Endothelial cell of umbilical vein (primary cell): ENCODE measurements around the gene KCNG1. TPM values are rescaled to one million over a fixed set of nuclear protein-coding genes. Genes with fewer than 3 reads are reported as not detected.

Experiments used
- BruUV-seq: library from RNA; stranded (reverse); fragments of 400-500 nt; replicated peaks from 2 replicates; lab custom pipeline; 2021; lab: Mats Ljungman, UMichigan
- CTCF ChIA-PET: fragments of 300-600, 350-600 bp; sonication (Branson Sonifier 250); formaldehyde crosslinking; loops from one replicate; lab custom pipeline; 2021; ENCODE audit warnings: antibody characterized with exemption, inconsistent platforms; lab: Charles Lee
- POLR2A ChIA-PET: fragments of 300-600, 350-600 bp; sonication (Branson Sonifier 250); formaldehyde crosslinking; loops from one replicate; lab custom pipeline; 2021; ENCODE audit warnings: antibody characterized with exemption, inconsistent platforms; lab: Charles Lee
- DNase-seq: peaks from one replicate; pipeline ENCODE4 v3.0.0-alpha.2; 2011; ENCODE audit warnings: low read depth, low spot score
- FAIRE-seq: peaks from 2 replicates; lab custom pipeline; 2011; peaks lifted over from hg19 to GRCh38; lab: Jason Lieb, UNC
- H2AFZ ChIP-seq: 2 replicates; pipeline ENCODE4 v1.6.0; 2012; ENCODE audit warnings: low read depth, low read length, control low read depth, inconsistent platforms
- H3K27ac ChIP-seq: 2 replicates; pipeline ENCODE4 v1.5.1; 2011; ENCODE audit warnings: low read depth, mild to moderate bottlenecking, control low read depth, low read length, moderate library complexity; ENCODE audit not compliant: insufficient read depth
- H3K27me3 ChIP-seq, 2 experiments: 2 replicates each; pipeline versions ENCODE4 v1.6.0 to v1.6.1; 2011; ENCODE audit warnings: low read length in 2 of 2, mixed read lengths in 1 of 2; ENCODE audit not compliant: control insufficient read depth in 2 of 2, insufficient read depth in 2 of 2
- H3K36me3 ChIP-seq, 2 experiments: 2 replicates in 1 of 2; 3 replicates in 1 of 2; pipeline ENCODE4 v1.5.1; 2011; ENCODE audit warnings: low read length in 2 of 2, mild to moderate bottlenecking in 1 of 2, moderate library complexity in 1 of 2; ENCODE audit not compliant: control insufficient read depth in 2 of 2, insufficient read depth in 2 of 2; ENCODE audit errors: extremely low read depth in 1 of 2
- H3K4me1 ChIP-seq: 3 replicates; pipeline ENCODE4 v1.5.1; 2011; ENCODE audit warnings: mild to moderate bottlenecking, low read length; ENCODE audit not compliant: control insufficient read depth, insufficient read depth; ENCODE audit errors: extremely low read depth
- H3K4me2 ChIP-seq: 2 replicates; pipeline ENCODE4 v1.6.1; 2011; ENCODE audit warnings: low read length, control low read depth, mixed read lengths; ENCODE audit not compliant: insufficient read depth
- H3K4me3 ChIP-seq, 3 experiments: fragments of 200-600 bp in 1 of 3; sonication (generic), shearing (Covaris generic) in 1 of 3; replicated peaks in 1 of 3; 2 replicates each; pipeline ENCODE4 v1.5.1; 2011 to 2016; ENCODE audit warnings: control low read depth in 3 of 3, low read length in 3 of 3, mild to moderate bottlenecking in 2 of 3, inconsistent platforms in 1 of 3, low read depth in 1 of 3, moderate library complexity in 1 of 3; ENCODE audit not compliant: insufficient read depth in 1 of 3
- H3K79me2 ChIP-seq: 2 replicates; pipeline ENCODE4 v1.6.0; 2012; ENCODE audit warnings: low read length, inconsistent platforms; ENCODE audit not compliant: control insufficient read depth, insufficient read depth
- H3K9ac ChIP-seq: replicated peaks from 2 replicates; pipeline ENCODE3; 2011; ENCODE audit warnings: low read length, control low read depth; ENCODE audit not compliant: insufficient read depth; ENCODE audit errors: extremely low read depth
- H3K9me1 ChIP-seq: replicated peaks from 3 replicates; pipeline ENCODE4 v1.6.0; 2011; ENCODE audit warnings: mild to moderate bottlenecking, low read length; ENCODE audit not compliant: control insufficient read depth, insufficient read depth; ENCODE audit errors: extremely low read depth
- H3K9me3 ChIP-seq: replicated peaks from 2 replicates; pipeline ENCODE4 v1.5.1; 2012; ENCODE audit warnings: low read length, inconsistent platforms; ENCODE audit not compliant: control insufficient read depth, insufficient read depth
- H4K20me1 ChIP-seq: replicated peaks from 2 replicates; pipeline ENCODE3; 2011; ENCODE audit warnings: mild to moderate bottlenecking, low read length; ENCODE audit not compliant: control insufficient read depth, insufficient read depth; ENCODE audit errors: extremely low read depth
- EZH2 ChIP-seq: IDR thresholded peaks from 2 replicates; pipeline ENCODE4 v1.6.1; 2012; ENCODE audit warnings: borderline replicate concordance, low read depth, mild to moderate bottlenecking, moderate library complexity, low read length, inconsistent platforms; ENCODE audit not compliant: severe bottlenecking
- FOS ChIP-seq: IDR thresholded peaks from 2 replicates; pipeline ENCODE4 v1.6.1; 2011; ENCODE audit warnings: mild to moderate bottlenecking, low read length, moderate library complexity, borderline replicate concordance; ENCODE audit not compliant: insufficient read depth
- GATA2 ChIP-seq: IDR thresholded peaks from 2 replicates; pipeline ENCODE4 v1.7.0; 2011; ENCODE audit warnings: low read depth, mild to moderate bottlenecking, moderate library complexity, mixed read lengths, low read length; ENCODE audit not compliant: insufficient read length, insufficient read depth
- JUN ChIP-seq: IDR thresholded peaks from 2 replicates; pipeline ENCODE4 v1.6.1; 2011; ENCODE audit warnings: borderline replicate concordance, low read depth; ENCODE audit not compliant: insufficient read length, insufficient read depth
- MYC ChIP-seq: IDR thresholded peaks from one replicate; pipeline ENCODE4 v1.6.1; 2011; ENCODE audit warnings: mild to moderate bottlenecking, low read depth, low read length
- POLR2A ChIP-seq: IDR thresholded peaks from 2 replicates; pipeline ENCODE4 v1.6.1; 2012; ENCODE audit warnings: low read depth, mild to moderate bottlenecking, control low read depth, low read length
- POLR2AphosphoS5 ChIP-seq: IDR thresholded peaks from 2 replicates; pipeline ENCODE4 v1.6.1; 2012; ENCODE audit warnings: low read depth, mild to moderate bottlenecking, control low read depth, low read length, moderate library complexity; ENCODE audit not compliant: insufficient read depth
- dilution Hi-C: fragments of 300-500 bp; cut with MboI; formaldehyde crosslinking; loops from one replicate; pipeline ENCODE4 v1.15.0; 2019; ENCODE audit warnings: low sequenced_read_pairs; ENCODE audit not compliant: extremely low pct_ligation_motif_present
- intact Hi-C: fragments of 100-400 bp; cut with micrococcal nuclease; formaldehyde crosslinking; loops from one replicate; pipeline ENCODE4 v1.10.0; 2022
- polyA plus RNA-seq, 4 experiments: library from polyadenylated mRNA; depleted of rRNA in 3 of 4; stranded (reverse) in 3 of 4; unstranded in 1 of 4; fragments of >200 nt; gene quantifications; 2 replicates each; pipeline versions ENCODE4 v1.2.1 to v1.2.3, GENCODE V29; 2011 to 2012; ENCODE audit warnings: missing spikeins in 1 of 4
- total RNA-seq: library from RNA; stranded (reverse); gene quantifications from 2 replicates; pipeline ENCODE4 v1.2.3, GENCODE V29; 2021
- TF ChIP-seq, protein P1 (sequence below): IDR thresholded peaks from 2 replicates; pipeline ENCODE4 v1.6.1; 2011; ENCODE audit not compliant: insufficient read depth, insufficient read length
- TF ChIP-seq, protein P2 (sequence below), 2 donors: IDR thresholded peaks; 1 replicate in 1 of 2; 2 replicates in 1 of 2; pipeline ENCODE4 v1.5.1; 2011; ENCODE audit warnings: low read length in 2 of 2, mild to moderate bottlenecking in 2 of 2, moderate library complexity in 2 of 2, control low read depth in 1 of 2, inconsistent platforms in 1 of 2, low read depth in 1 of 2; ENCODE audit not compliant: insufficient read depth in 1 of 2; ENCODE audit errors: extremely low read depth in 1 of 2

The KCNG1 gene
- total and polyA plus RNA-seq, 2 donors (not counting 3 experiments of a cell fraction or from before 2014, with no cell fraction given) = 0.22 to 1.1 TPM

- Histone ChIP-seq H3K4me2 (no peak overlapping the region), H2AFZ (no peak overlapping the region), H3K9ac (no peak overlapping the region), H4K20me1 (no peaks in the 10 kb centered on the region), H3K27me3 (peaks cover 24 to 36% of the 10 kb centered on the region in 2 experiments), H3K79me2 (no peaks in the 10 kb centered on the region), H3K9me1 (no peaks in the 10 kb centered on the region), H3K4me1 (peaks cover 4% of the 10 kb centered on the region), H3K9me3 (no peaks in the 10 kb centered on the region), H3K27ac (no peak overlapping the region), H3K36me3 (no peaks in the 10 kb centered on the region), H3K4me3 (no peak overlapping the region)
- intact Hi-C loops = no loop called here
- dilution Hi-C loops = no loop called here
- no peak for DNase-seq
- ChIA-PET CTCF (interaction anchor here (1.1 to 7.3 kb wide), 6 partner anchors 15 to 296 kb away, joined by 3 to 47 read pairs (median 4); no protein-coding TSS in a partner anchor), POLR2A (no interaction called here)
- TF ChIP-seq EZH2 (no peak), FOS (no peak), POLR2AphosphoS5 (no peak), POLR2A (no peak), MYC (no peak), JUN (no peak), GATA2 (no peak)
- TF ChIP-seq, protein P1, sequence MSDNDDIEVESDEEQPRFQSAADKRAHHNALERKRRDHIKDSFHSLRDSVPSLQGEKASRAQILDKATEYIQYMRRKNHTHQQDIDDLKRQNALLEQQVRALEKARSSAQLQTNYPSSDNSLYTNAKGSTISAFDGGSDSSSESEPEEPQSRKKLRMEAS = no peak
- TF ChIP-seq, protein P2, sequence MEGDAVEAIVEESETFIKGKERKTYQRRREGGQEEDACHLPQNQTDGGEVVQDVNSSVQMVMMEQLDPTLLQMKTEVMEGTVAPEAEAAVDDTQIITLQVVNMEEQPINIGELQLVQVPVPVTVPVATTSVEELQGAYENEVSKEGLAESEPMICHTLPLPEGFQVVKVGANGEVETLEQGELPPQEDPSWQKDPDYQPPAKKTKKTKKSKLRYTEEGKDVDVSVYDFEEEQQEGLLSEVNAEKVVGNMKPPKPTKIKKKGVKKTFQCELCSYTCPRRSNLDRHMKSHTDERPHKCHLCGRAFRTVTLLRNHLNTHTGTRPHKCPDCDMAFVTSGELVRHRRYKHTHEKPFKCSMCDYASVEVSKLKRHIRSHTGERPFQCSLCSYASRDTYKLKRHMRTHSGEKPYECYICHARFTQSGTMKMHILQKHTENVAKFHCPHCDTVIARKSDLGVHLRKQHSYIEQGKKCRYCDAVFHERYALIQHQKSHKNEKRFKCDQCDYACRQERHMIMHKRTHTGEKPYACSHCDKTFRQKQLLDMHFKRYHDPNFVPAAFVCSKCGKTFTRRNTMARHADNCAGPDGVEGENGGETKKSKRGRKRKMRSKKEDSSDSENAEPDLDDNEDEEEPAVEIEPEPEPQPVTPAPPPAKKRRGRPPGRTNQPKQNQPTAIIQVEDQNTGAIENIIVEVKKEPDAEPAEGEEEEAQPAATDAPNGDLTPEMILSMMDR (IDR thresholded peaks at IDR 0.05; ENCODE audit: extremely low read depth in 1 of 2, insufficient read depth in 1 of 2, low read depth in 1 of 2, low read length in 2 of 2) = no peak
- no TSS peak for BruUV-seq
- FAIRE-seq = no peak
These were observed 7.3 kb upstream of the KCNG1 start for GRCh38 chr20:51029963-51030920.
